Measurements from ENCODE around the gene FLRT2.

The FLRT2 gene

GRCh38 chr14:85529803-85530574 lies at the start of gene FLRT2:
Gene FLRT2, plus strand, starts transcription at chr14:85530144. Its CDS starts 91,371 bp downstream, at chr14:85621515.
- DNase-seq = peak; percentile 75

- no peak for DNase-seq
Measured at GRCh38 chr14:85481471-85481870, 48.5 kb upstream of the FLRT2 start.

GRCh38 chr14:85482552-85482951 lies 47.4 kb upstream of the FLRT2 start:
- no peak for DNase-seq

- peak; percentile 28 for DNase-seq
Measured at GRCh38 chr14:85483037-85483436, 46.9 kb upstream of the FLRT2 start.

GRCh38 chr14:85483652-85484051 lies 46.3 kb upstream of the FLRT2 start:
- no peak for DNase-seq

GRCh38 chr14:85487215-85487614 lies 42.7 kb upstream of the FLRT2 start:
- DNase-seq = no peak

- no peak for DNase-seq
Measured at GRCh38 chr14:85501751-85502150, 28.2 kb upstream of the FLRT2 start.

- no peak for DNase-seq
Measured at GRCh38 chr14:85508863-85509262, 21.1 kb upstream of the FLRT2 start.

GRCh38 chr14:85512451-85512850 lies 17.5 kb upstream of the FLRT2 start:
- DNase-seq = no peak

- DNase-seq = no peak
Measured at GRCh38 chr14:85514487-85514886, 15.5 kb upstream of the FLRT2 start.

- DNase-seq = peak; percentile 96
Measured at GRCh38 chr14:85516239-85517113, 13.5 kb upstream of the FLRT2 start.

GRCh38 chr14:85517114-85517688 lies 12.7 kb upstream of the FLRT2 start:
- DNase-seq = no peak

- no peak for DNase-seq
Measured at GRCh38 chr14:85519661-85520305, 10.2 kb upstream of the FLRT2 start.

- no peak for DNase-seq
Measured at GRCh38 chr14:85520581-85520980, 9.4 kb upstream of the FLRT2 start.

GRCh38 chr14:85523624-85524023 lies 6.3 kb upstream of the FLRT2 start:
- DNase-seq = no peak

- DNase-seq = peak; percentile 68
Measured at GRCh38 chr14:85527006-85527405, 2.9 kb upstream of the FLRT2 start.

GRCh38 chr14:85527445-85528035 lies 2.4 kb upstream of the FLRT2 start:
- DNase-seq = peak; percentile 34

GRCh38 chr14:85528080-85528896 lies 1.7 kb upstream of the FLRT2 start:
- peak; percentile 87 for DNase-seq

- peak; percentile 88 for DNase-seq
Measured at GRCh38 chr14:85528897-85529631, 880 bp upstream of the FLRT2 start.

- DNase-seq = no peak
Measured at GRCh38 chr14:85530626-85531025, 682 bp downstream of the FLRT2 start.

- peak; percentile 83 for DNase-seq
Measured at GRCh38 chr14:85531141-85531586, 1.2 kb downstream of the FLRT2 start.

Data from fibroblast of skin of right biceps (primary cell).